Cardiac muscle cell (in vitro differentiated cells and primary cell): Measurements from ENCODE around the gene CALCA. TPM values are rescaled to one million over a fixed set of nuclear protein-coding genes. Genes with fewer than 3 reads are reported as not detected.

ENCODE experiments used
- DNase-seq, 2 donors: peaks; one replicate each; pipeline versions ENCODE4 v3.0.0 to v3.0.0-alpha.2; 2010 to 2017; ENCODE audit warnings: low read depth in 1 of 2, low spot score in 1 of 2
- H3K27ac ChIP-seq: fragments of 200-600 bp; sonication (generic); 2 replicates; pipeline ENCODE4 v1.5.1; 2016
- H3K27me3 ChIP-seq: fragments of 200-600 bp; sonication (generic); 2 replicates; pipeline ENCODE4 v1.6.0; 2016; ENCODE audit warnings: control low read depth
- H3K36me3 ChIP-seq: fragments of 200-600 bp; sonication (generic); 2 replicates; pipeline ENCODE4 v1.5.1; 2016; ENCODE audit warnings: control low read depth
- H3K4me1 ChIP-seq: fragments of 200-600 bp; sonication (generic); 2 replicates; pipeline ENCODE4 v1.8.1; 2017; ENCODE audit warnings: low read depth, mild to moderate bottlenecking, mixed run types
- H3K4me3 ChIP-seq: fragments of 200-600 bp; sonication (generic); 2 replicates; pipeline ENCODE4 v1.5.1; 2016; ENCODE audit warnings: mild to moderate bottlenecking
- H3K9me3 ChIP-seq: fragments of 200-600 bp; sonication (generic); 2 replicates; pipeline ENCODE4 v1.5.1; 2017; ENCODE audit warnings: low read depth, mild to moderate bottlenecking, control low read depth
- CTCF ChIP-seq: IDR thresholded peaks from 2 replicates; pipeline ENCODE4 v1.5.1; 2012; ENCODE audit warnings: low read depth, mild to moderate bottlenecking, low read length
- polyA plus RNA-seq: library from polyadenylated mRNA; unstranded; fragments of >200 nt; fragmentation: Nextera tagmentation; extraction: Ambion mirVana; gene quantifications from 2 replicates; pipeline ENCODE4 v1.2.1, GENCODE V29; 2016
- total RNA-seq: library from RNA; depleted of rRNA; stranded (reverse); fragments of >200 nt; gene quantifications from 2 replicates; pipeline ENCODE4 v1.2.3, GENCODE V29; 2016

The CALCA gene
- total and polyA plus RNA-seq, 2 experiments from 2014 or later, result 0.33 TPM; not detected in 1

GRCh38 chr11:14981507-14981906 lies 9.4 kb upstream of the CALCA start:
- Histone ChIP-seq H3K9me3 (no peaks in the 10 kb centered on the region), H3K4me3 (no peak overlapping the region), H3K27ac (no peak overlapping the region), H3K4me1 (no peaks in the 10 kb centered on the region), H3K36me3 (no peaks in the 10 kb centered on the region), H3K27me3 (peaks cover 30% of the 10 kb centered on the region)
- no peak for TF ChIP-seq CTCF
- DNase-seq, result no peak

GRCh38 chr11:14980854-14981253 lies 8.7 kb upstream of the CALCA start:
- TF ChIP-seq CTCF, result no peak
- H3K27ac ChIP-seq, result no peak overlapping the region
- DNase-seq, result peak in 1 of 2 donors; percentile 63
- H3K27me3 ChIP-seq, result peaks cover 36% of the 10 kb centered on the region
- H3K36me3 ChIP-seq, result no peaks in the 10 kb centered on the region
- H3K9me3 ChIP-seq, result no peaks in the 10 kb centered on the region
- no peak overlapping the region for H3K4me3 ChIP-seq
- no peaks in the 10 kb centered on the region for H3K4me1 ChIP-seq

GRCh38 chr11:14977101-14977880 lies 5.1 kb upstream of the CALCA start:
- no peak for DNase-seq
- no peaks in the 10 kb centered on the region for H3K36me3 ChIP-seq
- H3K4me3 ChIP-seq, result no peak overlapping the region
- peaks cover 6% of the 10 kb centered on the region for H3K4me1 ChIP-seq
- H3K27ac ChIP-seq, result no peak overlapping the region
- TF ChIP-seq CTCF, result no peak
- no peaks in the 10 kb centered on the region for H3K9me3 ChIP-seq
- H3K27me3 ChIP-seq, result peaks cover 72% of the 10 kb centered on the region

- H3K36me3 ChIP-seq, result no peaks in the 10 kb centered on the region
- no peak for TF ChIP-seq CTCF
- peaks cover 85% of the 10 kb centered on the region for H3K27me3 ChIP-seq
- peak in 1 of 2 donors; percentile 14 for DNase-seq
- no peaks in the 10 kb centered on the region for H3K9me3 ChIP-seq
- no peak overlapping the region for H3K4me3 ChIP-seq
- H3K4me1 ChIP-seq, result peaks cover 6% of the 10 kb centered on the region
- H3K27ac ChIP-seq, result no peak overlapping the region
Measured at GRCh38 chr11:14975252-14975587, 3.1 kb upstream of the CALCA start.

- H3K27me3 ChIP-seq, result peaks cover 90% of the 10 kb centered on the region
- peak; percentile 82 for TF ChIP-seq CTCF
Measured at GRCh38 chr11:14974515-14975251, 2.5 kb upstream of the CALCA start.

More at GRCh38 chr11:14974515-14975251, 2.5 kb upstream of the CALCA start:
- Histone ChIP-seq H3K27ac (no peak overlapping the region), H3K4me1 (peaks cover 6% of the 10 kb centered on the region), H3K4me3 (peak overlapping the region; percentile 12), H3K9me3 (no peaks in the 10 kb centered on the region), H3K36me3 (no peaks in the 10 kb centered on the region)
- peak; percentile 49 to 67 for DNase-seq
